ENCODE results near the gene LAIR1. TPM values are rescaled to one million over a fixed set of nuclear protein-coding genes. Genes with fewer than 3 reads are reported as not detected.

LAIR1 gene
- total RNA-seq, 4 donors from 2014 or later: 3.1 to 14.5 (median 8.7) TPM

GRCh38 chr19:54315956-54316355 is 48.8 kb downstream of the LAIR1 start:
- no peaks in the 10 kb centered on the region for H3K27me3 ChIP-seq
- H3K4me3 ChIP-seq (replicated peaks in 1 of 3): no peak overlapping the region
- H3K9me3 ChIP-seq: no peaks in the 10 kb centered on the region
- no peaks in the 10 kb centered on the region for H3K4me1 ChIP-seq
- TF ChIP-seq CTCF (IDR thresholded peaks at IDR 0.05): no peak
- no peak for TF ChIP-seq POLR2A (IDR thresholded peaks at IDR 0.05)
- intact Hi-C loops (cut with DNase I): no loop called here
- DNase-seq: no peak
- 76 to 80% methylated on average over 10 of the region's 10 CpGs for WGBS, 2 donors
- no peak overlapping the region for H3K27ac ChIP-seq
- H3K36me3 ChIP-seq: no peaks in the 10 kb centered on the region

GRCh38 chr19:54312436-54313377 is 52.0 kb downstream of the LAIR1 start, which contains the start of gene LILRA5:
LILRA5 (minus strand) TSS chr19:54313166; CDS start chr19:54313019, 147 bp downstream.
- intact Hi-C loops (cut with DNase I): no loop called here

GRCh38 chr19:54312011-54312410 is 52.7 kb downstream of the LAIR1 start:
- Histone ChIP-seq H3K27ac (no peak overlapping the region), H3K36me3 (no peaks in the 10 kb centered on the region), H3K9me3 (no peaks in the 10 kb centered on the region), H3K4me1 (no peaks in the 10 kb centered on the region), H3K27me3 (no peaks in the 10 kb centered on the region), H3K4me3 (replicated peaks in 1 of 3) (no peak overlapping the region)
- WGBS, 2 donors: 69 to 73% methylated on average over 4 to 5 of the region's 6 CpGs
- intact Hi-C loops (cut with DNase I): no loop called here
- no peak for TF ChIP-seq CTCF (IDR thresholded peaks at IDR 0.05)
- TF ChIP-seq POLR2A (IDR thresholded peaks at IDR 0.05): no peak
- no peak for DNase-seq

More at GRCh38 chr19:54312436-54313377, 52.0 kb downstream of the LAIR1 start, which contains the start of gene LILRA5:
- H3K27me3 ChIP-seq: no peaks in the 10 kb centered on the region
- DNase-seq: peak in 1 of 2 donors; percentile 4
- TF ChIP-seq POLR2A (IDR thresholded peaks at IDR 0.05) (no peak), CTCF (IDR thresholded peaks at IDR 0.05) (no peak)
- H3K9me3 ChIP-seq: no peaks in the 10 kb centered on the region
- H3K36me3 ChIP-seq: no peaks in the 10 kb centered on the region
- no peak within 1 kb of the TSS for H3K27ac ChIP-seq
- H3K4me3 ChIP-seq (replicated peaks in 1 of 3): no peak within 1 kb of the TSS
- no peaks in the 10 kb centered on the region for H3K4me1 ChIP-seq
- 53 to 65% methylated on average over 9 to 10 of the region's 13 CpGs for WGBS, 2 donors

- no peak for DNase-seq
- 61 to 65% methylated on average over 4 of the region's 5 CpGs for WGBS, 2 donors
- no peaks in the 10 kb centered on the region for H3K36me3 ChIP-seq
- no peaks in the 10 kb centered on the region for H3K27me3 ChIP-seq
- intact Hi-C loops (cut with DNase I): no loop called here
- no peaks in the 10 kb centered on the region for H3K4me1 ChIP-seq
- no peak for TF ChIP-seq POLR2A (IDR thresholded peaks at IDR 0.05)
- TF ChIP-seq CTCF (IDR thresholded peaks at IDR 0.05): no peak
- no peaks in the 10 kb centered on the region for H3K9me3 ChIP-seq
- H3K4me3 ChIP-seq (replicated peaks in 1 of 3): no peak overlapping the region
- H3K27ac ChIP-seq: no peak overlapping the region
Measured at GRCh38 chr19:54311486-54311885, 53.2 kb downstream of the LAIR1 start.

- no peak overlapping the region for H3K4me3 ChIP-seq (replicated peaks in 1 of 3)
- 76 to 85% methylated on average over 5 of the region's 5 CpGs for WGBS, 2 donors
- no peak for TF ChIP-seq POLR2A (IDR thresholded peaks at IDR 0.05)
- no peak for TF ChIP-seq CTCF (IDR thresholded peaks at IDR 0.05)
- no peaks in the 10 kb centered on the region for H3K36me3 ChIP-seq
- no peak for DNase-seq
- intact Hi-C loops (cut with DNase I): no loop called here
- no peak overlapping the region for H3K27ac ChIP-seq
- H3K9me3 ChIP-seq: no peaks in the 10 kb centered on the region
- H3K27me3 ChIP-seq: no peaks in the 10 kb centered on the region
- H3K4me1 ChIP-seq: no peaks in the 10 kb centered on the region
Measured at GRCh38 chr19:54310543-54310942, 54.2 kb downstream of the LAIR1 start.
